NCI-H2196 treated with DMSO at 0.1 percent for 48 hours (cell line): Measurements from ENCODE around the gene KRTAP10-10.
"Not testable (repeated sequence)": the region's sequence is repeated elsewhere in the genome, so short reads cannot be mapped to it uniquely, and the experiment has no call there.

Experiments used
- DNase-seq: peaks from one replicate; lab custom pipeline; 2025; ENCODE audit not compliant: unreplicated experiment; lab: John Stamatoyannopoulos, UW

KRTAP10-10 gene

DNA sequence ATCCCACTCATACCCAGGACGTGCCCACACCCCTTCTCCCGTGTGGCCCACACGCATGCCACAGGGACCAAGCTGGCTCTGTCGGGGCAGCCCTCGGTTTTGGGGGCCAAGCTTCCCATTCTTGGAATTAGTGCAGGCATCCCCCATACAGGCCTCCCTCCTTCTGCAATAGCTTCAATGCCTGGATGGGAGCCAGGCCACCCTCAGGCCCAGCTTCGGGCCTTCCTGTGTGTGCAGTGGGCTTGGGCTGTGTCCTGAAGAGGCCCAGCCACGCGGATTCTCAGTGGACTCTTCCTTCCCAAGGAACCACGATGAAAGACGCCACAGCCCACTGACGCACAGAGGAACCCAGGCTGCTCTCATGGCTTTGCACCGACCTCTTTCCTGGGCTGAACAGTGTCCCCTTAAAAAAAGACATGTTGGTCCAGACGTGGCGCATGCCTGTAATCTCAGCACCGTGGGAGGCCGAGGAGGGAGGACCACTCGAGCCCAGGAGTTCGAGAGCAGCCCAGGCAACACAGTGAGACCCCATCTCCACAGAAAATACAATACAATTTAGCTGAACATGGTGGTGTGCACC is 12.5 kb downstream of the KRTAP10-10 start:
- DNase-seq: no peak

DNA sequence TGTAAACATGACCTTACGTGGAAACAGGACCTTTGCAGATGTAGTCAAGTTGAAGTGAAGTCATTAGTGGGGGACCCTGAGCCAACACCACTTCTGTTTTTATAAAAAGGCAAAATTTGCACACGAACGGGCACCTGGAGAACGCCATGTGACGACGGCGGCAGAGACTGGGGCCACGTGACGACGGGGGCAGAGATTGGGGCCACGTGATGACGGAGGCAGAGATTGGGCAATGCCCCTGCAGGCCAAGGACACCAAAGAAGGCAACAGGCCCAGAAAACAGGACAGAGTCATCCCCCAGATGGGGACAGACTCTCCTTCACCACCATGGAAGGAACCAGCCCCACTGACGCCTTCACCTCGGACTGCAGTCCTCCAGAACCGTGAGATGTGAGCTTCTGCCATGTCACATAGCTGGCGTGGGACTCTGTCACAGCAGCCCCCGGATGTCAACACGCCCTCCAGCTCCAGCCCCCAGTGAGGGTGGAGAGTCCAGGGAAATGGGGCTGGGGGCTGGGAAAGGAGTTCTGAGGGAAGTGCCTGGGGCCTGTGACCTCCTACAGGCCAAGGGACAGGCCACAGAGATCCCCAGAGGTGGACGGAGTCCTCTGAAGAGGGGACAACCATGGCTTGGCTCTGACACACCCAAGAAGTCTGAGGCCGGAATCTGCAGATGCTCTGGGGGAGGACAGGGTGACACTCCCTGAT is 13.3 kb downstream of the KRTAP10-10 start:
- no peak for DNase-seq

DNA sequence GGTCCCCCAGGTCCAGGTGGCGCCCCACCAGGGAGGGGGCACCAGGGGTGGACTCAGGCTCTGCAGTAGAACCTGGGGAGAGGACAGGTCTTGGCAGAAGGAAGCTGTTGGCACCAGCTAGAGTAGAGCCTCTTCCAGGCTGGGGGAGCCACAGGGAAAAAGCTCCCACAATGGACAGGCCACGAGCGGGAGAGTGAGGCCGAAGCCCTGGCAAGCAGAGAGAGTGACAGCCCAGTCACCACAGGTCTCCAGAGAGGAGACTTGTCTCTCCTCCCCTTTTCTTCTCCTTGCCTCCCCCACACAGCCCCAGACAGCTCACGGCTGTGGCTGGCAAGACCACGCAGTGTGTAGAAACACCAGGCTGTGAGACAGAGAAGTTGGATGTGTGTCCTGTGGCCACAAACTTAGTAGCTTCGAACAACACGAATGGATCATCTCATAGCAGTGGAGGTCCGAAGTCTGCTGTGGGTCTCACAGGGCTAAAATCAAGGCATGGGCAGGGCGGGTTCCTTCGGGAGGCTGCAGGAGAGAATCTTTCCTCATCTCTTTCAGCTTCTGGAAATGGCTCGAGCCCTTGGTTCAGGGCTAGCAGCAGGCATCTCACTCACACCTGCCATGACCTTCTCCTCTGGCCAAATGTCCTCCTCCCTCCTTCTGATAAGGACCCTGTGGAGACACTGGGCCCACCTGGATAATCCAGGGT is 14.0 kb downstream of the KRTAP10-10 start:
- DNase-seq: no peak

DNA sequence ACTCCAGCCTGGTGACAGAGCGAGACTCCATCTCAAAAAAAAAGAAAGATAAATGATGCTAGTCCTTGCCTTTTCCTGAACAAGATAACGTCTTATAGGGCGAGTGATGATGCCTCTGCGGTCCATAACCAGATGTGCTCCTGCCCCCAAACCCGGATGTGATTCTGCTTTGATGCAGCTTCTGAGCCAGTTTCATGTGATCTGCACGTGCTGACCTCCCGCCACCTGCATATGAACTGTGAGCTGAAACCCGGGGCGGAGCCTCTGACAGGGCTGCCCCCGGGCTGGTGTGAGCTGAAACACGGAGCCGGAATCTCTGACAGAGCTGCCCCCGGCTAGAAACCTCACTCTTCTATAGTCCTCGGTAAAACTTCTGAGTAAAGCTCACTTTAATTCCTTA is 16.0 kb downstream of the KRTAP10-10 start:
- DNase-seq: no peak

DNA sequence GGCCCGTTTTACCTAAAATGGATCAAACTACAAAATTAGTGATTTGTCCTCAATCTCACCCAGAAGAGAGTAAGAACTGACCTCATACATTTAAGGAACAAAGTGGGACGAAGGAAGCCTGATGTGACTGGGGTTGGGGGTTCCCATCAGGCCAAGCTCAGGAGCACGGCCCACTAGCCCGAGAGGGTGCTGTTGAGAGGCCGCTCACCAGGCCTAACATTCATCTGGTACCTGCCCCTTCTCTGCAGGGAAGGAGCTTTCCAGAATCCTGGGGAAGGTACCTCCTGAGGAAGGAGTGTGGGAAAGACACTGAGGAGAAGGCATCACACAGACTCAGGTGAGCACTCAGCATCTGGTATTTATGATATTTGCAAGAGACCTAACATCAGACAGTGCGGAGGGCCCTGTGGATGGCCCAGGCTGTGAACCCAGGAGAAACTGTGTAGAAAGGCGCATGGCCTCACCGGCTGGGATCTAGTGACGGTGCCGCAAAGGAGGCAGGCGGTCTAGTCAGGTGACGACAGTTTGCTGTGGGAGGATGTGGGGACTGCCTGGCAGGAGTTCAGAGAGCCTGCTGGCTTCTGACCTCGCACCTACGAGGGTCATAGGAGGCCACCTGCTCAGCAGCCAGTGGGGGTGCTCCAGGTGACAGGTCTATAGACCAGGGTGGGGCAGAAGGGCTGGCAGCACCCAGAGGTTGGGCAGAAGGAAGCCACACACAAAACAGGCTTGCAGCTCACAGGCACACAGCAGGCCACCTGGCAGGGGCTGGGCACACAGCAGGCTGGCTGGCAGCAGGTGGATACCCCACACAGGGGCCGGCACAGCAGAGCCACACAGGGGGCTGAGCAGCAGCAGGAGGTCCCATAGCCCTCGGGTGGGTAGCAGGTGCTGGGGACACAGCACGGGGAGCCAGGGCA is 16.8 kb downstream of the KRTAP10-10 start:
- DNase-seq: peak; percentile 60

DNA sequence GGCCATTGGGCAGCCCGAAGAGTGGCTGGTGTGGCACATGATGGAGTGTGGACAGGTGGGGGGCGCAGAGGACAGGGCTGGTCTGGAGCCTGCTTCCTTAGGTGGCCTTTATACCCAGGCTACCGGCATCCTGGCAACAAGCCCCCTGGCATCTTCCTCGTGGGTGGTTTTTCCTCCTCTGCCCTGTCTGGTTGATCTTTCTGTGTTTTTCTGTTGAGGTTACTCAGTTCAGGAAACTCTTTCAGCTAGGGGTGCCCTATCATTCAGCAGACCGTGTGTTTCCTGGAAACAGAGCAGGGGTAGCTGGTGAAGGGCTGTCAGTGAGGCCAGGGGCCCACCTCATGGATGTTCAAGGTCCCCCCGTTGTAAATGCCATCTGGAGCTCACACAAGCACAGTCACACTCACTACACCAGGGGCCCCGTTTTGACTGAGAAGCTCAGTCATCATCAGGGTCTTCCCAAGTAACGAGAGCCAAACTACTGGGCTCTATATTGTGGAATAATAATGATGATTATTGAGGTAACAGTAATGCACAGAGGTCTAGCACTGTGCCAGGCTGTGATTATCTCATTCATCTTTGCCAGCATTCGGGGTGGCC is 17.5 kb downstream of the KRTAP10-10 start, which contains the start of gene KRTAP12-4:
KRTAP12-4 (minus strand) TSS at position 84 of the 600 bp plus-strand sequence; CDS start at position 39, 45 bp downstream.
- DNase-seq: no peak

DNA sequence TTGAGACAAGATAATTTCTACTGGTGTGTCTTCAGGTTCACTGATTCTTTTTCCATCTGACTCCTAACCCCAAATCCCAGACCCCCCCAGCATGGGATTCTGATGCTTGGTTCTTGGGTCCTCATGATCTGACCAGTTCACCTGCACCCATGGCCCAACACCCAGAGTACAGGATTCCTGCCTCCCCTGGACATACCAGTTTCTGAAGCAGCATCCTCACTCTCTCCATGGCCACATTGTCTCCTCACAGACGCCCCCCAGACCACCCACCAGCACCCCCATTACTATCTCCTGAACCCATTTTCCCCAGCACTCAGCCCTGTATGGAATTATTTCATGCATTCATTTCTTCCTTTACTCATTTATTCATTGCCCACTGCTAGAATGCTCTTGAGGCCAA is 19.7 kb downstream of the KRTAP10-10 start:
- DNase-seq: no peak

DNA sequence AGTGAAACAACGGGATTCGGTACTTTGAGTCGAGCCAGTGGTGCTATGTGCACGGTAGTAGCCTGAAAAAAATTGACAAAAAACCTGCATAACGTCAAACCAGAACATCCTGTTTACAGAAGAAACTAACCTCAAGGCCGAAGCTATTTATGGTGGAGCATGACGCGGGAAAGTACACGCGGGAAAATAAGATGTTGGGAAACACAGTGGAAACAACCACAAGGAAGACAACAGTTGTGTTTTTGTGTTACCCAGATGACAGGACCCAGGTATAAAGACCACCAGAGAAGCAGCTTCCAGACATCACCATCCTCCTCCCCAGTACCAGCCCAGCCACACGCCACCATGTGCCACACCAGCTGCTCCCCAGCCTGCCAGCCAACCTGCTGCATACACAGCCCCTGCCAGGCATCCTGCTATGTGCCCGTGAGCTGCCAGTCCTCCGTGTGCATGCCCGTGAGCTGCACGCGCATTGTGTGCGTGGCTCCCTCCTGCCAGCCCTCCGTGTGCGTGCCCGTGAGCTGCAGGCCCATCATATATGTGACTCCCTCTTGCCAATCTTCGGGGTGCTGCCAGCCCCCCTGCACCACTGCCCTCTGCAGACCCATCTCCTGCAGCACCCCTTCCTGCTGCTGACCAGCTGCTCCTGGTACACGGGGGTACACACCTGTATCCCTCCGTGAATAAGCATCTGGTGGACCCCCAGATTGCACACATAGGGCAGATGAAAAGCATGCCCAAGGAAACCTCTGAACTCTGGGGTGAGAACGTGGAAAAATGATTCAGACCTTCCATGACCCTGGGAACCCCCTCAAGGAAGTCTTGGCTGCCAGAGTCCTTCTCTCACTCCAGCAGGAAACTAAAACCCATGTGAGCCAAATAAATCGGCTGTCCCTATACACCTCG is 20.7 kb downstream of the KRTAP10-10 start, which contains the start of gene KRTAP12-3:
KRTAP12-3 (plus strand) TSS at position 298 of the 906 bp plus-strand sequence; CDS start at position 346, 48 bp downstream.
- DNase-seq: no peak

DNA sequence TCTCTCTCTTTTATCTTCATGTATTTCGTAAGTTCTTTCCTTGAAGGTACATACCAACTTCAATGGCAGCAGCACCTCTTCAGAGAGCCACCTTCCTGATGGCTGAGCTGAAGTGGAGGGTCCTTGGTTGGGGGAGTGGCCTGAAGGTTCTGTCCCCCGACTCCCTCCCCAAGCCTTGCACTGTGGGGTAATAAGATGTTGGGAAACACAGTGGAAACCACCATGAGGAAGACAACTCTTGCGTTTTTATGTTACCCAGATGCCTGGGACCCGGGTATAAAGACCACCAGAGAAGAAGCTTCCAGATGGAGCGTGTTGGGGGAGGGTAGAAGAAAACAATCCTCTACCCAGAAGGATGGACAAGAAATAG is 21.4 kb downstream of the KRTAP10-10 start:
- no peak for DNase-seq

DNA sequence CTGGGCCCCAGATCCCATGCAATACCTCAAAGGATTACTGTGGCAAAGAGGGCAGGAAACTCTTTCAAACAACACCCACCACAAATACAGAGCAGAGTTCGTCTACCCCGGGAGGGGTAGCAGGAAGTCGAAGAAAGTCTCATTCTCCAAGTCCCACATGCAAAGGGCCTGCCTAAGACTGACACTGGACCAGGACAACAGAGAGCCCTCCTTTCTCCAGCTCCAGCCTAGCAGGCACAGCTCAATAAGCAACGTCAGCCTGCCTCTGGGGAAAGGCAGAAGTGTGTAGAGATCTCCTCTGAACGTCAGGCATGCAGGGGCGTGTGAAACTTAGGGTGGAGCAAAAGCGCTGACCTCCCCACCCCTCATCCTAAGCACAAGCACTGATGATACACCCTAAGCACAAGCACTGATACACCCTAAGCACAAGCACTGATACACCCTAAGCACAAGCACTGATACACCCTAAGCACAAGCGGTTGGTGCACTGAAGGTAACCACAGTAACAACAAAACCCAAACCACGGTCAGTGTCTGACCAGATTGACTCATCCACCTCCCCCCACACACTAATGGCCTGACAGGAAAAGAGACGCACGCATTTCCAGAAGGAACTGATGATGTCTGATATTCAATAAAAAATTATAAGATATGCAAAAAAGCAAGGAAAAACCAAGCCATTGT is 21.9 kb downstream of the KRTAP10-10 start:
- no peak for DNase-seq

DNA sequence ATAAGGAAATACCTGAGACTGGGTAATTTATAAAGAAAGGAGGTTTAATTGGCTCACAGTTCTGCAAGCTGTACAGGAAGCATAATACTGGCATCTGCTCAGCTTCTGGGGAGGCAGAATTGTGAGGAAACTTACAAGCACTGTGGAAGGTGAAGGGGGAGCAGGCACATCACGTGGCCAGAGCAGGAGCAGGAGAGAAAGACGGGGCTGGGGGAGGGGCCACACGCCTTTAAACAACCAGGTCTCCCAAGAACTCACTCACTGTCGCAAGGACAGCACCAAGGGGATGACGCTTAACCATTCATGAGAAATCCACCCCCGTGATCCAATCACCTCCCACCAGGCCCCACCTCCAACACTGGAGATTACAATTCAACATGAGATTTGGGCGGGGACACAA is 24.4 kb downstream of the KRTAP10-10 start:
- not testable (repeated sequence) for DNase-seq

DNA sequence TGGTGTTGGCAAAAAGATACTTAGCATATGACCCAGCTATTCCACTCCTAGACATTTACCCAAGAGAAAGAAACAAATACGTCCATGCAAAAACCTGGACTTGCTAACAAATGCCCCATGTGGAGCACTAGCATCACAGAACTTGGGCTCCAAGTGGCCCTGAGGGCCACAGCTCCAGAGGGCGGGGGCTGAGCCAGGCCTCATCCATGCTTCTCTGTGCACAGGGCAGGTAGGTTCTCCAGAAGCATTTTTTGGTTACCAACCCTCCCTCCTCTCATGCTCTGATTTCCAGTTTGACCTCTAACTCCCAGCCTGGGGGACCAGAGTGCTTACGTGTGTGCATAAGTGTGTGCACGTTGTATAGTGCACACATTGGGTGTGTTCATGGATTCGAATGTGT is 27.5 kb downstream of the KRTAP10-10 start:
- no peak for DNase-seq

DNA sequence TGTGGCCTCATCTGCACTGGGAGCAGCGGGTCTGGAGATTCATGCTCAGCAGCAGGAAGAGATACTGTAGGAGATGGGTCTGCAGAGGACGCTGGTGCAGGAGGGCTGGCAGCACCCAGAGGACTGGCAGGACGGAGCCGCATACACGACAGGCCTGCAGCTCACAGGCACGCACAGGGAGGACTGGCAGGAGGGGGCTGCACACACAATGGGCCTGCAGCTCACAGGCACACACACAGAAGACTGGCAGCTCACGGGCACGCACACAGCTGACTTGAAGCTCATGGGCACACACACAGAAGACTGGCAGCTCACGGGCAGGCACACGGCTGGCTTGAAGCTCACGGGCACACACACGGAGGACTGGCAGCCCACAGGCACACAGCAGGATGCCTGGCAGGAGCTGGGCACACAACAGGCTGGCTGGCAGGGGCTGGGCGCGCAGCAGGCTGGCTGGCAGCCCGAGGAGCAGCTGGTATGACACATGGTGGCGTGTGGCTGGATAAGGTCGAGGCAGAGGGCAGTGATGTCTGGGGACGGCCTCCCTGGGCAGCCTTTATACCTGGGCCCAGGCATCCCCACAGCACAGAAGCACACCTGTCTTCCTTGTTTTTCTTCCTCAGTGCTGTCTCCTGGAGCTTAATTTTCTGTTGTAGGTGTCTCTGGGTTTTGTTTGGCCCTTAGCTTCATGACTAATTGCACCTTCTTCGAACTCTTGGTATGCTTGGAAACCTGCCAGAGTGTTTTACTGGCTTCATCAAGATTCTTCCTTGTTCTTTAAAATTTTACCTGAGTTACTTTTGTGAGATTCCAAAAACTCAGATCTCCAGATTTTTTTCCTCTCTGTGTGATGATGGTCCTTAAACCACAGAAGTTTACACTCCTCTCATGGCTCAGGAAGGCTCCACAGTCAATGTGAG is 29.5 kb downstream of the KRTAP10-10 start, which contains the start of gene KRTAP12-2:
KRTAP12-2 (minus strand) TSS at position 527 of the 920 bp plus-strand sequence; CDS start at position 486, 41 bp downstream.
- DNase-seq: peak; percentile 57

DNA sequence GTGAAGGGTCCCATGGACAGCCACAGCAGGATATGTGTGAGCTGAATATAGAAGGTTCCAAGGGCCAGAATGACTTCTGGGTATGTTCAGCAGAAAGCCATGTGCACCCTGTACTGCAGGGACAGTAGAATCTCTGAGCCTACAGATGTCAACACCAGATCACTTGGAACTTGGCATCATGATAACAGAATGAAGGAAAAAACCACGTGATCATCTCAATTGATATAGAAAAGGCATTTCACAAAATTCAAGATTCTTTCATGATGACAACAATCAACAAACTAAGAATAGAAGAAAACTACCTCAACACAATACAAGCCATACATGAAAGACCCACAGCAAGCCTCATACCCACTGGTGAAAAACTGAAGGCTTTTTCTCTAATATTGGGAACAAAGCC is 30.5 kb downstream of the KRTAP10-10 start:
- DNase-seq: no peak

DNA sequence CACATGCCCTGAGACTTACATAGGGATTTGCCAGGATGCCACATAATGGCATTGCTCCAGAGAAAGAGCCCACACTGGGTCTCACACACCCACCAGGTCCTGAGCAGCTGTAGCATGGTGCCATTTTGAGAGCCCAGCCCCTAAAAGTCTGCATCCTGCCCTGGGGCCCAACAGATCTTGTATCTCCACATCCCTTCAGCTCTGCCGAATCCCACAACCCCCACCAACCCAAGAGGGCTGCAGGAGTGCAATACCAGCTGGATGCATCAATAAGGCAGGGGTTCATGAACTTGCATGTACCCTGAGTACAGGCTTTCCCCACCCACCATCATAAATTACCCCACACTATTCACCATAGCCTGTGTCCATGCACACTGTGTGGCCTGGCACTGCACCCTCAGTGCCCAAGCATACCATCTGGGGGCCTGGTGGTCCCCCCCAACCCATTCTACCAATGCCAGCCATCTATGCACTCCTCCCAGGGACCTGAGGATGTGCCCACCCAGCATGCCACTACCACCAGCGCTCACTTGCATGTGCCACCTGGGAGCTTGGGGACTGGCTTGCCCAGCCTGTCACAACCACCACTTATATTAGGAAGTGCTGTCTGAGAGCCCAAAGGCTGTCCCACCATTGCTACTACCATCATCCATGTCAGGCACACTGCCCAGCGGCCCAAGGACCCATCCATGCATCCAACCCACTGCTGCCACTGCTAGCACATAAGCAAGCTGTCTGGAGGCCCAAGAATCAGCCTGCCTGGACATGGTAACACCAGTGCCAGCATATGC is 33.7 kb downstream of the KRTAP10-10 start:
- no peak for DNase-seq

DNA sequence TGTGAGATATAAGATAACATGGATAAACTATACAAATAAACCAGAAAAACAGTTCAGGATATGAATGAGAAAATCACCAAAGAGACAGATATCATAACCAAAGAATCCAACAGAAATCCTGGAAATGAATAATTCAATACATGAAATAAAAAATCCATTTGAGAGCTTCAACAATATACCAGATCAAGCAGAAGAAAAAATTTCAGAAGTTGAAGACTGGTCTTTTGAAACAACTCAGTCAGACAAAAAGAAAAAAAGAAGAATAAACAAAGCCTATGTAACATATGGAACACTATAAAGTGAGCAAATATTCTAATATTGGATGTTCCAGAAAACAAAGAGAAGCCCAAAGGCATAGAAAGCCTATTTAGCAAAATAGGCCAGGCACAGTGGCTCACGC is 34.8 kb downstream of the KRTAP10-10 start:
- no peak for DNase-seq

DNA sequence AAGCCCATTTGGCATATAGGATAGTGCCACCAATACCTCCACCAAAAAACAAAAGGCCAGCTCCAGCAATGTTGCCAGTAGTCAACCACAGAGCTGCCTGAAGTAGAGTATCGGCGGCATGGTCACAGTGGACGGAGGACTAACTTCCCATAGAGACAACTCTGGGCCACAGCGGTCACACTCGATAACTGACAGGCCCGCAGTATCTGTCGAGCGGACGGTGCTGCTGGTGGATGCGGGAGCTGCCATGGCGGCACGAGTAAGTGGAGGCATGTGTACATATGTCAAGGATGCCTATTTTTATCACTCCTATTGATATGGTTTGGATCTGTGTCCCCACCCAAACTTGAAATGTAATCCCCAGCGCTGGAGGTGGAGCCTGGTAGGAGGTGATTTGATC is 40.7 kb downstream of the KRTAP10-10 start:
- no peak for DNase-seq
